K562 (cell line): ENCODE data around the gene NMT1. TPM values are rescaled to one million over a fixed set of nuclear protein-coding genes. Genes with fewer than 3 reads are reported as not detected.

Source experiments
- BACH1 ChIP-seq: fragments of 200-800 bp; sonication (Bioruptor generic); IDR thresholded peaks from 2 replicates; pipeline ENCODE4 v1.6.1; 2016; ENCODE audit warnings: missing genetic modification characterization, missing compliant biosample characterization
- DMBX1 ChIP-seq: fragments of 250-450 bp; sonication (Bioruptor Pico); IDR thresholded peaks from 2 replicates; pipeline ENCODE4 v1.8.0; 2022; ENCODE audit warnings: inconsistent platforms, mild to moderate bottlenecking, moderate library complexity, borderline replicate concordance
- ETV1 ChIP-seq: fragments of 450-650 bp; conservative IDR thresholded peaks from 2 replicates; pipeline ENCODE4 v1.6.1; 2016; ENCODE audit warnings: missing genetic modification characterization, control low read depth, low read depth, missing compliant biosample characterization
- FOXK2 ChIP-seq, 2 experiments: fragments of 450-650 bp; IDR thresholded peaks in 1 of 2; conservative IDR thresholded peaks in 1 of 2; 2 replicates each; pipeline ENCODE4 v1.6.1; 2016; ENCODE audit warnings: low read depth in 2 of 2, mild to moderate bottlenecking in 1 of 2
- GTF2F1 ChIP-seq: IDR thresholded peaks from 2 replicates; pipeline ENCODE4 v1.6.1; 2011; ENCODE audit warnings: low read depth, low read length, improper control_type of control experiment
- HDAC6 ChIP-seq: IDR thresholded peaks from 2 replicates; pipeline ENCODE4 v1.6.1; 2012; ENCODE audit warnings: low read depth, mild to moderate bottlenecking, control low read depth, inconsistent platforms, low read length, moderate library complexity
- HNRNPH1 ChIP-seq: fragments of 200-400 bp; formaldehyde crosslinking; optimal IDR thresholded peaks from 2 replicates; pipeline ENCODE3; 2017; ENCODE audit warnings: low read depth, mild to moderate bottlenecking, low read length, moderate library complexity
- PHB2 ChIP-seq: fragments of 450-650 bp; IDR thresholded peaks from 2 replicates; pipeline ENCODE4 v1.6.1; 2017; ENCODE audit warnings: low read depth
- SIN3B ChIP-seq: fragments of 450-650 bp; IDR thresholded peaks from 2 replicates; pipeline ENCODE4 v1.6.1; 2017; ENCODE audit warnings: low read depth, mild to moderate bottlenecking, moderate library complexity
- STAT5B ChIP-seq: fragments of 250-450 bp; sonication (Bioruptor Pico); IDR thresholded peaks from 2 replicates; pipeline ENCODE4 v1.8.0; 2021; ENCODE audit warnings: mild to moderate bottlenecking, inconsistent platforms
- SUPT5H ChIP-seq: fragments of 450-650 bp; IDR thresholded peaks from 2 replicates; pipeline ENCODE4 v1.6.1; 2016
- polyA plus RNA-seq, 8 experiments: library from polyadenylated mRNA; depleted of rRNA in 4 of 8; stranded (reverse) in 5 of 8; unstranded in 3 of 8; fragments of >200 nt; fragmentation: Nextera tagmentation in 2 of 8; fragmentation: Illumina TruSeq in 1 of 8; extraction: Ambion mirVana in 2 of 8; extraction: Trizol in 1 of 8; gene quantifications; 2 replicates each; pipeline versions ENCODE4 v1.2.1 to v1.2.3, GENCODE V29; 2011 to 2014; ENCODE audit warnings: inconsistent platforms in 1 of 8, missing spikeins in 1 of 8
- total RNA-seq, 7 experiments: library from RNA; depleted of rRNA in 6 of 7; stranded (reverse); fragments of >200 nt in 6 of 7; fragmentation: Illumina TruSeq in 2 of 7; extraction: Trizol in 2 of 7; gene quantifications; 2 replicates each; pipeline versions ENCODE4 v1.2.1 to v1.2.3, GENCODE V29; 2011 to 2021; ENCODE audit warnings: low replicate concordance in 1 of 7
- TF ChIP-seq, protein P1 (sequence below): fragments of 150-350 bp; conservative IDR thresholded peaks from 2 replicates; pipeline ENCODE4 v1.6.1; 2014; ENCODE audit warnings: low read length
- TF ChIP-seq, protein P2 (sequence below), 2 experiments: IDR thresholded peaks; 2 replicates each; pipeline ENCODE4 v1.6.1; 2011; ENCODE audit warnings: borderline replicate concordance in 1 of 2, control low read depth in 1 of 2, low read depth in 1 of 2, low read length in 1 of 2, mild to moderate bottlenecking in 1 of 2, mixed read lengths in 1 of 2, moderate library complexity in 1 of 2; ENCODE audit not compliant: insufficient read depth in 1 of 2, insufficient read length in 1 of 2, poor library complexity in 1 of 2, severe bottlenecking in 1 of 2; ENCODE audit errors: extremely low read depth in 1 of 2
- TF ChIP-seq, protein P3 (sequence below): fragments of 450-650 bp; IDR thresholded peaks from 2 replicates; pipeline ENCODE4 v1.6.1; 2017; ENCODE audit warnings: antibody characterized with exemption, mild to moderate bottlenecking
- TF ChIP-seq, protein P4 (sequence below): fragments of 450-650 bp; IDR thresholded peaks from 2 replicates; pipeline ENCODE4 v1.6.1; 2014; ENCODE audit warnings: low read depth, mild to moderate bottlenecking, moderate library complexity, borderline replicate concordance

The NMT1 gene
- total and polyA plus RNA-seq, 9 of the 15 experiments (the other 6 are each of a cell fraction or from before 2014, with no cell fraction given): 86.7 to 569 (median 213) TPM

DNA sequence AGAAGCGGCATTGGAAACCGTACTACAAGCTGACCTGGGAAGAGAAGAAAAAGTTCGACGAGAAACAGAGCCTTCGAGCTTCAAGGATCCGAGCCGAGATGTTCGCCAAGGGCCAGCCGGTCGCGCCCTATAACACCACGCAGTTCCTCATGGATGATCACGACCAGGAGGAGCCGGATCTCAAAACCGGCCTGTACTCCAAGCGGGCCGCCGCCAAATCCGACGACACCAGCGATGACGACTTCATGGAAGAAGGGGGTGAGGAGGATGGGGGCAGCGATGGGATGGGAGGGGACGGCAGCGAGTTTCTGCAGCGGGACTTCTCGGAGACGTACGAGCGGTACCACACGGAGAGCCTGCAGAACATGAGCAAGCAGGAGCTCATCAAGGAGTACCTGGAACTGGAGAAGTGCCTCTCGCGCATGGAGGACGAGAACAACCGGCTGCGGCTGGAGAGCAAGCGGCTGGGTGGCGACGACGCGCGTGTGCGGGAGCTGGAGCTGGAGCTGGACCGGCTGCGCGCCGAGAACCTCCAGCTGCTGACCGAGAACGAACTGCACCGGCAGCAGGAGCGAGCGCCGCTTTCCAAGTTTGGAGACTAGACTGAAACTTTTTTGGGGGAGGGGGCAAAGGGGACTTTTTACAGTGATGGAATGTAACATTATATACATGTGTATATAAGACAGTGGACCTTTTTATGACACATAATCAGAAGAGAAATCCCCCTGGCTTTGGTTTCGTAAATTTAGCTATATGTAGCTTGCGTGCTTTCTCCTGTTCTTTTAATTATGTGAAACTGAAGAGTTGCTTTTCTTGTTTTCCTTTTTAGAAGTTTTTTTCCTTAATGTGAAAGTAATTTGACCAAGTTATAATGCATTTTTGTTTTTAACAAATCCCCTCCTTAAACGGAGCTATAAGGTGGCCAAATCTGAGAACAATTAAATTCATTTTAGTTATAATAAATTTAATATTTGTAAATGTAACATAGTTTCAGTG lies 88.8 kb downstream of the NMT1 start (continued):
- TF ChIP-seq, protein P1, sequence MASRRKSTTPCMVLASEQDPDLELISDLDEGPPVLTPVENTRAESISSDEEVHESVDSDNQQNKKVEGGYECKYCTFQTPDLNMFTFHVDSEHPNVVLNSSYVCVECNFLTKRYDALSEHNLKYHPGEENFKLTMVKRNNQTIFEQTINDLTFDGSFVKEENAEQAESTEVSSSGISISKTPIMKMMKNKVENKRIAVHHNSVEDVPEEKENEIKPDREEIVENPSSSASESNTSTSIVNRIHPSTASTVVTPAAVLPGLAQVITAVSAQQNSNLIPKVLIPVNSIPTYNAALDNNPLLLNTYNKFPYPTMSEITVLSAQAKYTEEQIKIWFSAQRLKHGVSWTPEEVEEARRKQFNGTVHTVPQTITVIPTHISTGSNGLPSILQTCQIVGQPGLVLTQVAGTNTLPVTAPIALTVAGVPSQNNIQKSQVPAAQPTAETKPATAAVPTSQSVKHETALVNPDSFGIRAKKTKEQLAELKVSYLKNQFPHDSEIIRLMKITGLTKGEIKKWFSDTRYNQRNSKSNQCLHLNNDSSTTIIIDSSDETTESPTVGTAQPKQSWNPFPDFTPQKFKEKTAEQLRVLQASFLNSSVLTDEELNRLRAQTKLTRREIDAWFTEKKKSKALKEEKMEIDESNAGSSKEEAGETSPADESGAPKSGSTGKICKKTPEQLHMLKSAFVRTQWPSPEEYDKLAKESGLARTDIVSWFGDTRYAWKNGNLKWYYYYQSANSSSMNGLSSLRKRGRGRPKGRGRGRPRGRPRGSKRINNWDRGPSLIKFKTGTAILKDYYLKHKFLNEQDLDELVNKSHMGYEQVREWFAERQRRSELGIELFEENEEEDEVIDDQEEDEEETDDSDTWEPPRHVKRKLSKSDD: no peak
- TF ChIP-seq HDAC6: no peak
- no peak for TF ChIP-seq SIN3B
- TF ChIP-seq, protein P2, sequence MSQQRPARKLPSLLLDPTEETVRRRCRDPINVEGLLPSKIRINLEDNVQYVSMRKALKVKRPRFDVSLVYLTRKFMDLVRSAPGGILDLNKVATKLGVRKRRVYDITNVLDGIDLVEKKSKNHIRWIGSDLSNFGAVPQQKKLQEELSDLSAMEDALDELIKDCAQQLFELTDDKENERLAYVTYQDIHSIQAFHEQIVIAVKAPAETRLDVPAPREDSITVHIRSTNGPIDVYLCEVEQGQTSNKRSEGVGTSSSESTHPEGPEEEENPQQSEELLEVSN (IDR thresholded peaks at IDR 0.05; ENCODE audit: borderline replicate concordance in 1 of 2, extremely low read depth in 1 of 2, insufficient read depth in 1 of 2, insufficient read length in 1 of 2, low read depth in 1 of 2, low read length in 1 of 2, poor library complexity in 1 of 2, severe bottlenecking in 1 of 2): peak in 1 of 2 experiments; percentile 14
- TF ChIP-seq FOXK2 (conservative IDR thresholded peaks at IDR 0.05 in 1 of 2, IDR thresholded peaks at IDR 0.05 in 1 of 2; ENCODE audit: low read depth in 2 of 2): no peak
- TF ChIP-seq DMBX1: no peak
- no peak for TF ChIP-seq ETV1
- TF ChIP-seq BACH1 (tag): no peak
- no peak for TF ChIP-seq HNRNPH1
- no peak; the same call in 1 of the 2 replicates for TF ChIP-seq SUPT5H
- TF ChIP-seq, protein P3, sequence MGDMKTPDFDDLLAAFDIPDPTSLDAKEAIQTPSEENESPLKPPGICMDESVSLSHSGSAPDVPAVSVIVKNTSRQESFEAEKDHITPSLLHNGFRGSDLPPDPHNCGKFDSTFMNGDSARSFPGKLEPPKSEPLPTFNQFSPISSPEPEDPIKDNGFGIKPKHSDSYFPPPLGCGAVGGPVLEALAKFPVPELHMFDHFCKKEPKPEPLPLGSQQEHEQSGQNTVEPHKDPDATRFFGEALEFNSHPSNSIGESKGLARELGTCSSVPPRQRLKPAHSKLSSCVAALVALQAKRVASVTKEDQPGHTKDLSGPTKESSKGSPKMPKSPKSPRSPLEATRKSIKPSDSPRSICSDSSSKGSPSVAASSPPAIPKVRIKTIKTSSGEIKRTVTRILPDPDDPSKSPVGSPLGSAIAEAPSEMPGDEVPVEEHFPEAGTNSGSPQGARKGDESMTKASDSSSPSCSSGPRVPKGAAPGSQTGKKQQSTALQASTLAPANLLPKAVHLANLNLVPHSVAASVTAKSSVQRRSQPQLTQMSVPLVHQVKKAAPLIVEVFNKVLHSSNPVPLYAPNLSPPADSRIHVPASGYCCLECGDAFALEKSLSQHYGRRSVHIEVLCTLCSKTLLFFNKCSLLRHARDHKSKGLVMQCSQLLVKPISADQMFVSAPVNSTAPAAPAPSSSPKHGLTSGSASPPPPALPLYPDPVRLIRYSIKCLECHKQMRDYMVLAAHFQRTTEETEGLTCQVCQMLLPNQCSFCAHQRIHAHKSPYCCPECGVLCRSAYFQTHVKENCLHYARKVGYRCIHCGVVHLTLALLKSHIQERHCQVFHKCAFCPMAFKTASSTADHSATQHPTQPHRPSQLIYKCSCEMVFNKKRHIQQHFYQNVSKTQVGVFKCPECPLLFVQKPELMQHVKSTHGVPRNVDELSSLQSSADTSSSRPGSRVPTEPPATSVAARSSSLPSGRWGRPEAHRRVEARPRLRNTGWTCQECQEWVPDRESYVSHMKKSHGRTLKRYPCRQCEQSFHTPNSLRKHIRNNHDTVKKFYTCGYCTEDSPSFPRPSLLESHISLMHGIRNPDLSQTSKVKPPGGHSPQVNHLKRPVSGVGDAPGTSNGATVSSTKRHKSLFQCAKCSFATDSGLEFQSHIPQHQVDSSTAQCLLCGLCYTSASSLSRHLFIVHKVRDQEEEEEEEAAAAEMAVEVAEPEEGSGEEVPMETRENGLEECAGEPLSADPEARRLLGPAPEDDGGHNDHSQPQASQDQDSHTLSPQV: 0 out of 2 replicates have a peak, but pooled peaks have one; percentile 6
- no peak for TF ChIP-seq PHB2
- TF ChIP-seq, protein P4, sequence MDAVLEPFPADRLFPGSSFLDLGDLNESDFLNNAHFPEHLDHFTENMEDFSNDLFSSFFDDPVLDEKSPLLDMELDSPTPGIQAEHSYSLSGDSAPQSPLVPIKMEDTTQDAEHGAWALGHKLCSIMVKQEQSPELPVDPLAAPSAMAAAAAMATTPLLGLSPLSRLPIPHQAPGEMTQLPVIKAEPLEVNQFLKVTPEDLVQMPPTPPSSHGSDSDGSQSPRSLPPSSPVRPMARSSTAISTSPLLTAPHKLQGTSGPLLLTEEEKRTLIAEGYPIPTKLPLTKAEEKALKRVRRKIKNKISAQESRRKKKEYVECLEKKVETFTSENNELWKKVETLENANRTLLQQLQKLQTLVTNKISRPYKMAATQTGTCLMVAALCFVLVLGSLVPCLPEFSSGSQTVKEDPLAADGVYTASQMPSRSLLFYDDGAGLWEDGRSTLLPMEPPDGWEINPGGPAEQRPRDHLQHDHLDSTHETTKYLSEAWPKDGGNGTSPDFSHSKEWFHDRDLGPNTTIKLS: no peak
- no peak for TF ChIP-seq STAT5B (CRISPR knock-in tag)
- TF ChIP-seq GTF2F1: no peak
